UCSD-AML1 (cell line): ENCODE results near the gene PPP2R2B.
"Not testable (repeated sequence)": the region's sequence is repeated elsewhere in the genome, so short reads cannot be mapped to it uniquely, and the experiment has no call there.

Source experiments
- DNase-seq: peaks from one replicate; lab custom pipeline; 2025; ENCODE audit not compliant: unreplicated experiment; lab: John Stamatoyannopoulos, UW

Gene PPP2R2B

DNA sequence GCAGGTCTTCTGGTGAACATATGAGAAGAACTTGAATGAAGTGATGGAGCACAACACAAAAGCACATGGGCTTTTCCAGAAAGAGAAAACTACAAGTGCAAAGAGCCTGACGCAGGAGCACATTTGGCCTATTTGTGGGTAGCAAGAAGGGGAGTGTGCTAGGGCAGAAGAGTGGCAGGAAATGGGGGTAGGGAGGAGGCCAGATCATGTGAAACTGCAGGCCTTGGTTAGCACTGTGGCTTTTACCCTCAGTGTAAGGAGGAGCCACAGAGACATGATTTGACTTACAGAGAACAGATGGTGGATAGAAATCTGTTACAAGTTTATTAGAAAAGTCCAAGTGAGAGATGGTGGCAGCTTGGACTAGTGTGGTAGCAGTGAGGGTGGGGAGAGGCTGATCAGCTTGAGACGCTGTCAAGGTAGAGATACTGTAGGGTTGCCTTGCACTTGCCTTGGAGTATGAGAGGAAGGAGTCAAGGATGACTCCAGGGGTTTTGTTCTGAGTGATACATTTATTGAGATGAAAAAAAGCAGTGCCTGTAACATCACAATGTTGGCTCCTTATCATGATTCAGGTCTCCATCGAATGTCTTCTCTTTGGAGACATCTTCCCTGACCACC lies 126.7 kb downstream of the PPP2R2B start:
- peak; percentile 23 for DNase-seq

DNA sequence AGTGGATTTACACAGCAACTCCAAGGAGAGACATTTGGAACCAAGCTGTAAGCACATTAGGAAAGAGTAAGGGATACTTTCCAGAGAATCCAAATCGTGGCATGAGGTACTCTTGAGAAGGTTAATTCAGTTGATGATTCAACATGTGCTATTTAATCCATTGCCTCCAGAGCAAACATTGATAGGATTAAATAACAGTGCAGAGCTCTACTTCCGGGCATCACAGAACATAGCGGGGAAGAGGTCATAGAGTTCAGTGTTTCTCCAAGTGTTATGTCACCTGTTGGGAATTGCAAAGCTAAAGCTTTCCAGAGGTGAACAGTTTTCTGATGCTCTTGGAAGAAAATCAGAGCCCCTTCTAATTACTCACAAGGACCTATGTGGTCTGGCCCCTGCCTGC lies 127.5 kb downstream of the PPP2R2B start:
- DNase-seq, result no peak

DNA sequence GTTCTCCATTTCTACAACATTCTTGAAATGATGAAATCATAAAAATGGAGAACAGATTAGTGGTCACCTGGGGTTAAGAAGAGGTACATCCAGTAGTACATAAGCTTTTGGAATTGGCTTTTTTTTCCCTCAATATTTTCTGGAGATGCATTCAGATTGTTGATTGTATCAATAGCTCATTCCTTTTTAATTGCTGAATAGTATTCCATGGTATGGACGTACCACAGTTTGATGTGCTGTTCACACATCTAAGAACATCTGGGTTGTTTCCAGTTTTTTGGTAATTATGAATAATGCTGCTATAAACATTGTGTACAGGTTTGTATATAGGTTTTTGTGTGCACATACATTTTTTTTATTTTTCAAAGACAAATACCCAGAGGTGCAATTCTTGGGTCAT lies 130.0 kb downstream of the PPP2R2B start:
- no peak for DNase-seq

DNA sequence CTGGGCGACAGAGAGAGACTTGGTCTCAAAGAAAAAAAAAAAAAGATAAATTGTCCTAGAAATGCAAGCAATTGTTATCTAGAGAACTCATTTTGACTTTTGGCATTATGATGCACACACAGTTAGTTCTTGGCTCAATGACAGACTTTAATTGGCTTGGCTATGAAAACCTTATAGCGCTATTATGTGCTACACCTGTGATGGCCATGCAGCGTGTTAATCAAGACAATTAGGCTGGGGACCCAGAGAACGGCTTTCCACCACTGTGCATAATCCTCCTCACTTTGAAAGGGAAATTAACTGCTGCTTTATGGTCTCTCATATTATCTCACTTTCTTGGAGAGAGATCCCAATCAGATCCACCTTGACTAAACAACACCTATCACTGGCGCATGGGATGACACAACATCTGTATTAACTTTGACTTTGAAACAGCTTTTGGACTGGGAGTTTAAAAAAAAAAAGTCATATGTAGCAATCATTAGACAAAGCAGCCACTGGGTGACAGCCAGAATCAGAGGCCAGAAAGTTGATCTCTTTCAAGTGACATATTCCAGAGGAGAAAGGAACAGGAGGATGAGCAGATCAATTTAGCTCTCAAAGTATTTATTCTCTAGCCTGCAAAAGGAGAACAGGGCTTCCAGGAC lies 132.5 kb downstream of the PPP2R2B start:
- DNase-seq, result no peak

DNA sequence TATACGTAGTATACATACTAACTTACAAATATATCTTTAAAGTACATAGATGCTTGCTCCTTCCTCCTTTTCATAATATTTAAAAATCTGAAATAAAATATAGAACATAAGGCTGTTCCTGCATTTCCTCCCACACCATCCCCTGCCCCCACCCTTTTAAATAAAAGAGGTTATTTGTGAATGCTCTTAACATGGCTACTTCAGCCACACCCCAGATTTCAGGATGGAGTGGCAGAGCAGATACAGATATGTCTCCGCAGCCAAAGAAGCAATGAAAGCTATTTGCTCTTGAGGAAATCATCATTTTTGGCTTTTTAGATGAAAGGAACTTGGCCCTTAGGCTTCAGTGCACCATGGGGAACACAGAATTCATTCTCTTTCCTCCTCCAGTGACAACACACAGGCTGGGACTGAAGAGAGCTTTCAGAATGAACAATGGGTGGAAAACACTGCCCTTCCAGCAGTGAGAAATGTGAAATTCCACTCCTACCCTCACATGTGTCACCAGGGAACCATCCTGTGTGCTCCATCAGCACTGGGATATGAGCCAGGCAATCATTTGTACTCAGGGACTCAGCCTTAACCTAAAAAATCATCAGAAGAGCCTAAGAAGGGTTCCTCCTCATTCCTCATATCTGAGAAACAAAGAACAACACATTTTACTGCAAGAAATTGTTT lies 134.3 kb downstream of the PPP2R2B start:
- DNase-seq, result no peak

DNA sequence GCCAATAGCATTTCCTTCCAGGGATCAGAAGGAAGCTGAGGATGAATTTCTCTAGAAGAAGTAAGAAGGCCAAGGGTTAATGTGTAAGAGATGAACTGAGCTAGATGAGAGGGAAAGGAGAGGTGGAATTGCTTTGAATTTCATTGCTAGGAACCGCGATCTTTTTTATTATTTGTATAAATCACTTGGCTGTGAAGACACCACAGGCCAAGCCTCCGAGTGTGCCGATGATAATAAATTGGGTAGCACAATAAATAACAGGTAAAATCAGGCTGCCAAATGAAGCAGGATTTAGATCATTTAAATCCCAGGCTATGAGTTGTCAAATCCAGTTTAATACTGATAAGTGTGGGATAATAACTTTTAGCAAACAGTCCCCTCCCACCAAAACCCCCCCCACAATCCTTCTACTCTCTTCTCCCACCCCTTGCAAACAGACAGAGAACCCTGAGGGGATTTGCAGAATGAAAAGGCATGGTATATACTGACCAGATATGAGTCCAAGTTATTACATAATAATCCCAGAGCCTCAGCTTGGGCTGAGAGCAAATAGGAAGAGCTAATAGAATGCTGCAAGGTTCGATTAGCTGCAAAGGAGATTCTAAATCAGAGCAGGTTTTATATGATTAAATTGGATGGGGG lies 143.5 kb downstream of the PPP2R2B start:
- no peak for DNase-seq

DNA sequence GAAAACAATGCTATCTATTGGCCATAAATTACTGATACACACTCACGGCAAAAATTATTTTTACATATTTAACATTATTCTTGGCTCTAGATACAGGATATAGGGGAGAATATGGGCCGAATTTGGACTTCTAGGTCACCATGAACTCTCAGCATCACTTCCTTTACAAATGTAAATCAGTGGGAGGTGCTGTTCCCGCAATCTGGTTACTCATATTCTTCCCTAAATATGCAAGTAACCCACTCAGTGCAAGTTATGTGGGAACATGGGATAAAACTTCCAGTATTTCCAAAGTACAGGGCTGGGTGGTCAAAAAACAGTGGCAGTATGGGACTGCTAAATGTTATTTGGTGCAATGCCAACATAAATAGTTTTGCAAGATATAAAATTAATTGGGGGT lies 145.6 kb downstream of the PPP2R2B start:
- no peak for DNase-seq

DNA sequence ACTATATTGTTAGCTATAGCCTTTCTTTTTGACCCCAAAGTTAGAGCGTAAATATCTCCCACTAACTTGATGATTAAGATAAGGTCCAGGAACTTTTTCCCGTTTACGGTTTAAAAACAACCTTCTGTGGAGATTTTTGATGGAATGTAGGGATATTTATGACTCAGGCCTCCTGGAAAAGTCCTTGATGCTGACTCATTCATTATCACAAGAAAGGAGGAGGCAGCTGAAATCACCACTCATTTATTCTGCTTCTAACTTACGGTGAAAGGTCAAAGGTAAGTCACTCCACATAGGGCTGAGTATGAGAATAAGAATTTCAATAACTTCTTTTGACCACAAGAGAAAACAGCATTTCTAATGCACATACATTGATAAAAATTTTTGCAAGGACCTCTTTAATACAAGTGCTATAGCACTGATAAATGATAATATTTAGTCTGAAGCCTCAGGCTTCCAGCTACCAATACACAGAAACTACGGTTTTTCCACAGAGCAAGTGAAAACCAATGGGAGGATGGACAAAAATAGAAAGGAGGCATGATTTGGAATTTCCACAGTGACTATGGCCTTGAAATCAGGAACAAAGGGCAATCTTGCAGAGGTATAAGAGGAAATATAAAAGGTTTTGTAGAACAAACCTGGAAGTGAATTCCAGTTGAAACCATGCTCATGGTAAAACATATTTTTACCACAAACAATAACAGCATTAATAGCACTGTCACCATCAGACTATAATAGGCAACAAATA lies 146.5 kb downstream of the PPP2R2B start:
- no peak for DNase-seq

DNA sequence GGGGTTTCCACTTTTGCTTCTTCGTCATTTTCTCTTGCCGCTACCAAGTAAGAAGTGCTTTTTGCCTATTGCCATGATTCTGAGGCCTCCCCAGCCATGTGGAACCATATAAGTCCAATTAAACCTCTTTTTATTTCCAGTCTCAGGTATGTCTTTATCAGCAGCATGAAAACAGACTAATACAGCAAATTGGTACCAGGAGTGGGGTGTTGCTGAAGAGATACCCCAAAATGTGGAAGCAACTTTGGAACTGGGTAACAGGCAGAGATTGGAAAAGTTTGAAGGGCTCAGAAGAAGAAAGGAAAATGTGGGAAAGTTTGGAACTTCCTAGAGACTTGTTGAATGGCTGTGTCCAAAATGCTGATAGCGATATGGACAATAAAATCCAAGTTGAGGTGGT lies 149.8 kb downstream of the PPP2R2B start:
- DNase-seq, result not testable (repeated sequence)

DNA sequence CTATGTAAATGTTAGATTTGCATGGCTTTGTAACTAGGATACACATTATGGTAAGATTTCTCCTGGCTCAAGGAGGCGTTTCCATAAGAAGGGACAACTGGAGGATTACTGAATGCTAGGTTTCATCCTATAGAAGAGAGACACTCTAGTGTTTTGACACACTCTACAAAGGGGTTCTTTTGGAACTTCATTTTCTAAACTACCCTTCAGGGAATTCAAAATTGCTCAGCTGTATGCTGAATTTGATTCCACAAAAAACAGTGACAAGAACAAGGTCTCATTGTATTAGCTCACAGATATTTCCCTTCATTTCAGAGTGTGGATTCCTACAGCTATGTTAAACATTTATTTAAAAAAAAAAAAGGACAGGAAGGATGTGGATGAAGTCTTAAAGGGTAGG lies 151.7 kb downstream of the PPP2R2B start:
- no peak for DNase-seq

DNA sequence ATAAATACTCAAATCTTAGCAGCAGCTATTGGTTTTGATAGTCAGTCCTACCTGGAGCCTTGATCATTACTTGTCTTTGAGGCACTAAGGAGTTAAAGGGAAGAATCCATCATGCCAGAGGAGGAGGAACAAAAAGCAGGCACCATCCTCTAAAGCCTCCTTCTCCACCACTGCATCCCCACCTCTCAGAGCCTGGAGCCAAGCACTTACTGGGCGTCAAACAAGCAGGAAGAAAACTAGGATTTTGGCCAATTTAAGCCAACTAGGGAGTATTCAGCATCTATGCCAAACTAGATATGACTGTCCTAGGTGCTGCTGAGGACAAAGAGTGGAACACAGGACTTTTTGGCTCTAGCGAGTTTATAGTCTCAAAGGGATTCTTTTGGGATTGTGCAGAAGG lies 152.5 kb downstream of the PPP2R2B start:
- DNase-seq, result no peak

DNA sequence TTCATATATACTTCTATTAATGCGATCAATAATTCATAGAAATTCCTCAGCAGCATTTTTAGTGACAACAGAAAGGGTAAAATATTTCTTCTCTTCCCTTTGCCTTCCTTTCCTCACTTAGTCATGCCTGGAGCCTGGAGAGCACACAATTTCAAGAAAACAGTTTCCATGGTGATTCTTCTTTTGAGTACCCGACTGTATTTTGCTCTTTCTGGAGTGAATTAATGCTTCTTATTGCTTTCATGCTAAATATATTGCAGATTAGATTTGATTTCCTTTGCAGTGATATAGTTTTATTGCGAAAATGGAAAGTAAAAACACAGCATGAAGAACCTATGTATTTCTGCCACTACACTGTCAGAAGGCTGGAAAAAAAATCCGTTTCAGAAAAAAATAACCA lies 153.5 kb downstream of the PPP2R2B start:
- no peak for DNase-seq

DNA sequence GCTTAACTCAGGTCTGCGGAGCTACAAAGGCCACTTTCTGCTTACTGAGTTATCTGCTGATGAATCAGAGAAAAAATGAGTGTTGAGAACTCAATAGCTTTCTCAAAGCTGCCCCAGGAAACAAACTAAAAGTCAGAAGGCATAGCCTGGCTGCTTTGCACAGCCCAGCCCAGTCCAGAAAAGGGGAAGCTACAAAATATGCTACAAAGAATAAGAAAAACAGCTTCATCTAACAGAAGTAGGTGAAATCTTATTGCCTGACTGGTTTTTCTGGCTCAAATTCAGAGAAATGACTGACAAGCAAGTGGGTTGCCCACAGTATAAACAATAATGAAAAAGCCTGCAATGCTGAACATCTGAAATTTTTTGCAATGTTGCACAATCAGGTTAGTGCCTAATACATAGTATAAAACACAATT lies 156.2 kb downstream of the PPP2R2B start:
- DNase-seq, result no peak

DNA sequence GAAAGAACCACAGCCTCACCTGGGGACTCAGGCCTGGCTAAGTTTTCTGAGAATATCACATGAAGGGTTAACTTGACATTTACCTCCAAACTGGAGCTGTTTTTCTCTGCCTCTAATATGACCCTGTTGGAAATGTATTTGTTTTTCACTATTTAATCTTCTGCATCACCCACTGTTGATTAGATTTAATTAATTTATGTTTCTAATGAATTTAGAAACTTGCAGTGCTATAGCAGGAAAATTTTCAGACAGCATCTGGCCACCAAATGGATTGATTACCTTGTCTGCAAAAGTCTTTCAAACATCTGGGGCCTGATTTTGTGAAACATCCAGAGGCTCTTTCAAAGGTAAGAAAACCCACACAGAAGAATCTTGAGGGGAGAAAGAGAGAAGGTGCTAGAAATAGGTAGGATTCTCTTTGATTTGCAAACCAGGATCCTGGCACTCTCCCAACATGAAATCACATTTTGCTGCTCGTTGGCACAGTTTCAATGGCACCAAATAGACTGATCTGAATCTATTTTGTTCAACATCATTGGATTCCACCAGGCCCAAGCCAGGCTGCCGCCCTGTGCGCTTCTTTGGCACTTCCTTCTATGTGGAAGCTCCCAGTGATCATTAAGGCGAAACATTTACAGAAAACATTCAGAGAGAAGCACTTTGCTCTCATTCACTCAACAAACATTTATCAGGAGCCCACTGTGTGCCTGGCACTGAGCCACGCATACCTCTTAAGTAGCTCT lies 157.3 kb downstream of the PPP2R2B start:
- DNase-seq, result no peak

DNA sequence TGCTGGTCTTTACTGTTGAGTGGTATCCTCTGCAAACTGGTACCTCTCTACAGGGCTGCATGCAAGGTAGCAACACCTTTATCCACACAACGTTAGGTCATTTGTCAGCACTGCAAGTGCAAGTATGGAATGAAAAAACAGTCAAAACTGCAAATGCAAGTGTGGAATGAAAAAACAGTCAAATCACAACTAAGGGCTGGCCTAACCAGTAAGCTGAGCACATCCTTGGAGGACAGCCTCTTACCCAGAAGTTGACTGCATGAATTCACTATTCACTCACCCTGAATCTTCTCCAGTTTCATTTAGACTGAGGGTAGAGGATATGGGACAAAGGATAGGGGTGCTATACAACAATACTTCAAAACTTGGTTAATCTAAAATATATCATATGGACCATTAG lies 158.4 kb downstream of the PPP2R2B start:
- no peak for DNase-seq

DNA sequence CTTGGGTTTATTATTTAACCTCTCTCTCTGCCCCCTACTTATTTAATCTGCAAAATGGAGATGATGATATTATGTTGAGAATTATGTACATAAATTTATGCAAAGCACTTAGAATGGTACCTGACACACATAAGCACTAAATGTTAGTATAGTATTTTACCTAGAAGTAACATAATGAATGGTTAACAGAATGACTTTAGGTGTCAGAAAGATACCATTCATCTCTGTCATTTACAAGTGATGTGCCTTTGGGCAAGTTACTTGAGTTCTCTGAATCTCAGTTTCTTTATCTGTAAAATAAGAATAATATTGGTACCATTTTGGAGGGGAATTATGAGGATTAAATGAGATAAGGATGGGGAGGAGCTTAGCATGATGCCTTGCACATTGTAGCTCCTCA lies 159.4 kb downstream of the PPP2R2B start:
- no peak for DNase-seq

DNA sequence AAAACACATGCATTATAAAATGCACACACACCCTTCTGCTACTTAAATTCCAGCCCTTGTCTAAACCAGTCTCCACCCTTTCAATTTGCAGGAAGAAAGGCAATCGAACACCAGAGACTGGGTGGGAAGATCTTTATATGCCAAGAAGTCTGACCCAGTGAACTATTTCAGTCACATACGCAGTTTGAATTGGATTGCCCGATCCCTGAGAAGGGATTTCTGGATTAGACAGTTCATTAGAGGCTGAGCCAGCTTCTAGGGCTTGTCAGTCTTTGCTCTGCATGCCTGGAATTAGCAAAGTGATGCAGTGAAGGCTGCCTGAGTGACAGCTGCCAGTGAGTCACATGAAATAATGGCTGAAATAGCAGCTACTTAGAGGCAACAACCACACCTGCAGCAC lies 159.9 kb downstream of the PPP2R2B start:
- DNase-seq, result no peak

DNA sequence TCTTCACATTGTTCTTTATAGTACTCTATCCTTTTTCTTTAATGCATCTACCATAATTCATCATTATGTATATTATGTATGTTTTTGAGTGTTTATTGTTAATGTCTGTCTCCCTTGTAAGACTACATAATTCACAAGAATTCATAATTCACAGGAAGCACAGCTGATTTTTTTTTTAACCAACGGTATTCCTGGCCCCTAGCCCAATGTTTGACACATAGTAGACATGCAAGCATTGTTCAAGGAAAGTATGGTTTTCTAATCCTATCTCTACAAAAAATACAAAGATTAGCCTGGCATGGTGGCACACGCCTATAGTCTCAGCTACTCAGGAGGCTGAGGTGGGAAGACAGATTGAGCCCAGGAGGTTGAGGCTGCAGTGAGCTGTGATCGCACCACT lies 160.6 kb downstream of the PPP2R2B start:
- no peak for DNase-seq

DNA sequence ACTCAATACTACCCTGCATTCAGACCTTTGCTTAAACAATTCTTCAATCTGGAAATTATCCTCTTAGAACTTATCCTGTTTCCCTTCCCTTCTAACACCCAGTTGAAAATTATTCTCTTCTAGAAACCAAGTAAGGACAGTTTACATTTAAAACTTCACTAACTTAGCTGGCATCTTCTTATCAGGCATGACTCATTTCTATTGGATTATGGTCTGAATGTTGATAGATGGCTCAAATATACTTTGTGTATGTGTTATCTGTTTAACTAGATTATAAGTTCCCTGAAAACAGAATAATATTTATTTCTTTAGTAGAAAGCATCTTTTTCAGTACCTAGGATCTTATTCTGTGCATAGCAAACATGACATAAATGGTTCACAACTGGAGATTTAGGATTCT lies 161.9 kb downstream of the PPP2R2B start:
- DNase-seq, result no peak

DNA sequence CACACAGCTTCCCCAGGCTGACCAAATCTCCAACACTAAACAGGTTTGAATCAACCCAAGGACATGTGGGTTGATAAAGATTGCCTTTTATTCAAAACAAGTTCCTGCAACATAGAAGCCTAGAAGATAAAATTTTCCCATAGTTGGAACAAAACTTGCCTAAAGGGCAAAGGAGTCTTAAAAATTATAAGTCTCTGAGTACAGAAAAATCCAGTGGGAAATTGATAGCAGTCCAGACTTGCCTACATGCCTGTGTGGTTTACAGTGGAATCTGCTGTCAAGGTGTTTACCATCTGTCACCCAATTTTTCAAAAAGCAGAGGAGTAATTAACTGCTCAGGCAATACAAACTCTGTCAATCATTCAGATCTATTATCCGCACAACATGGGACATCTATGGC lies 168.2 kb downstream of the PPP2R2B start:
- no peak for DNase-seq

DNA sequence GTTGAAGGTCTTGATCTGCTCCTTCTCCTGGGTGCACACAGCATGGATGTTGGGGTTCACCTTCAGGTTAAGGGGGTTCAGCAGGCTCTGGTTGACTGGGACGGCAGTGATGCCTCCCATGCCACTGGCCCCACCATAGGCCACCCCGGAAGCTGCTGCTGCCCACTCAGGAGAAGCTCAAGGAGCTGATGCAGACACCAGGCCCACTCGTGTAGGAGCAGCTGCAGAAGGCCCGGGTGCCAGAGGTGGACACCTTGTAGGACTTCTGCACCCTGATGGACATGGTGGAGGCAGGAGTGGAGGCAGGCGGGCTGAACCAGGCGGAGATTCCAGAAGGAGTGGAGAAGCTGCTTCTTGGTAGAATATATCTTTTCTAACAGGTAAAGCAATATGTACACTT lies 171.2 kb downstream of the PPP2R2B start:
- DNase-seq, result no peak
